ENCODE results near the gene RAB3GAP2.

- no peak for TF ChIP-seq CTCF (conservative IDR thresholded peaks at IDR 0.05)
- TF ChIP-seq ZFX (IDR thresholded peaks at IDR 0.05) = no peak
Measured at GRCh38 chr1:220267630-220268029, 4.6 kb downstream of the RAB3GAP2 start.
